GM12878 (cell line): Measurements from ENCODE around the gene MDM1. TPM values are rescaled to one million over a fixed set of nuclear protein-coding genes. Genes with fewer than 3 reads are reported as not detected.

Experiments used
- ATAC-seq: fragments of 200-7000 bp; cut with Tn5 transposase; 3 replicates; pipeline ENCODE4 v1.9.1; 2020; ENCODE audit warnings: mild to moderate bottlenecking, moderate library complexity
- BruUV-seq: library from RNA; stranded (reverse); fragments of 400-500 nt; replicated peaks from 2 replicates; lab custom pipeline; 2021; lab: Mats Ljungman, UMichigan
- CTCF ChIA-PET: fragments of 300-600 bp; sonication (Branson Sonifier 250); formaldehyde crosslinking; extraction: SDS; loops from one replicate; lab custom pipeline; 2021; ENCODE audit warnings: inconsistent platforms; lab: Yijun Ruan, JAX
- POLR2A ChIA-PET: fragments of 350-600 bp; formaldehyde crosslinking; extraction: SDS; loops from one replicate; lab custom pipeline; 2021; ENCODE audit warnings: inconsistent platforms; lab: Charles Lee
- RAD21 ChIA-PET: fragments of 300-600 bp; sonication (Branson Sonifier 250); formaldehyde crosslinking; loops from one replicate; lab custom pipeline; 2023; ENCODE audit warnings: antibody characterized with exemption; ENCODE audit not compliant: unreplicated experiment; lab: Charles Lee
- SMC1A ChIA-PET: fragments of 300-600 bp; sonication (Branson Sonifier 250); formaldehyde crosslinking; loops from one replicate; lab custom pipeline; 2023; ENCODE audit not compliant: unreplicated experiment, uncharacterized antibody; lab: Charles Lee
- DNase-seq: peaks from one replicate; pipeline ENCODE4 v3.0.0-alpha.2; 2011; ENCODE audit warnings: low read depth, low spot score
- FAIRE-seq: peaks from 3 replicates; lab custom pipeline; 2011; peaks lifted over from hg19 to GRCh38; lab: Jason Lieb, UNC
- H2AFZ ChIP-seq: 2 replicates; pipeline ENCODE4 v1.6.0; 2011; ENCODE audit warnings: low read depth, low read length, control low read depth; ENCODE audit not compliant: control insufficient read depth
- H3K27ac ChIP-seq: 2 replicates; pipeline ENCODE4 v1.5.1; 2011; ENCODE audit warnings: control low read depth; ENCODE audit not compliant: control insufficient read depth, insufficient read depth
- H3K27me3 ChIP-seq, 2 experiments: replicated peaks in 1 of 2; 2 replicates each; pipeline versions ENCODE4 v1.6.0 to v1.6.1; 2011; ENCODE audit warnings: low read length in 1 of 2; ENCODE audit not compliant: control insufficient read depth in 2 of 2, insufficient read depth in 2 of 2
- H3K36me3 ChIP-seq, 2 experiments: 2 replicates each; pipeline ENCODE4 v1.5.1; 2011; ENCODE audit warnings: low read length in 1 of 2; ENCODE audit not compliant: control insufficient read depth in 2 of 2, insufficient read depth in 2 of 2
- H3K4me1 ChIP-seq: 2 replicates; pipeline ENCODE4 v1.6.1; 2011; ENCODE audit warnings: mild to moderate bottlenecking, low read length, moderate library complexity, mixed read lengths; ENCODE audit not compliant: control insufficient read depth, insufficient read depth
- H3K4me2 ChIP-seq: 2 replicates; pipeline ENCODE4 v1.6.0; 2011; ENCODE audit warnings: control low read depth; ENCODE audit not compliant: control insufficient read depth, insufficient read depth
- H3K4me3 ChIP-seq: fragments of 200-600 bp; sonication (generic); 2 replicates; pipeline ENCODE4 v1.5.1; 2016
- H3K79me2 ChIP-seq: 2 replicates; pipeline ENCODE4 v1.6.0; 2011; ENCODE audit warnings: low read length; ENCODE audit not compliant: control insufficient read depth, insufficient read depth
- H3K9ac ChIP-seq: 2 replicates; pipeline ENCODE4 v1.8.0; 2011; ENCODE audit warnings: low read length, control low read depth, mixed read lengths; ENCODE audit not compliant: control insufficient read depth, insufficient read depth
- H3K9me3 ChIP-seq: replicated peaks from 3 replicates; pipeline ENCODE4 v1.5.1; 2011; ENCODE audit warnings: mild to moderate bottlenecking, low read length; ENCODE audit not compliant: control insufficient read depth, insufficient read depth
- H4K20me1 ChIP-seq: 2 replicates; pipeline ENCODE4 v1.6.0; 2011; ENCODE audit not compliant: control insufficient read depth, insufficient read depth
- RB1 ChIP-seq: fragments of 450-650 bp; formaldehyde crosslinking; IDR thresholded peaks from 2 replicates; pipeline ENCODE4 v1.6.1; 2017; ENCODE audit warnings: mild to moderate bottlenecking, borderline replicate concordance
- ZBTB4 ChIP-seq: fragments of 450-650 bp; formaldehyde crosslinking; IDR thresholded peaks from 2 replicates; pipeline ENCODE4 v1.4.0; 2022; ENCODE audit warnings: mild to moderate bottlenecking, moderate library complexity
- WGBS: methylation state at CpG from one replicate; pipeline ENCODE4 v1.1.6; 2016; ENCODE audit warnings: low lambda C conversion rate; ENCODE audit not compliant: insufficient replicate concordance, insufficient coverage; ENCODE audit errors: missing lambda C conversion rate; 5-methylcytosine and 5-hydroxymethylcytosine counted together
- in situ Hi-C: fragments of 300-500 bp; cut with MboI; formaldehyde crosslinking; loops from 9 replicates; pipeline ENCODE4 v1.14.3; 2018; ENCODE audit warnings: mixed read lengths
- intact Hi-C: fragments of 100-400 bp; cut with micrococcal nuclease; formaldehyde crosslinking; loops from one replicate; pipeline ENCODE4 v1.14.2; 2022; ENCODE audit not compliant: unreplicated experiment
- polyA plus RNA-seq, 11 experiments: library from polyadenylated mRNA; depleted of rRNA in 4 of 11; unstranded in 6 of 11; stranded (reverse) in 5 of 11; fragments of >200 nt; fragmentation: Nextera tagmentation in 4 of 11; fragmentation: Illumina TruSeq in 1 of 11; extraction: Ambion mirVana in 4 of 11; extraction: Trizol in 1 of 11; gene quantifications; 1 replicate in 1 of 11; 2 replicates in 10 of 11; pipeline versions ENCODE4 v1.2.1 to v1.2.3, GENCODE V29; 2011 to 2016; ENCODE audit warnings: inconsistent platforms in 2 of 11, missing spikeins in 2 of 11, low read depth in 1 of 11
- total RNA-seq, 4 experiments: library from RNA; depleted of rRNA in 3 of 4; stranded (reverse); fragments of >200 nt in 3 of 4; fragmentation: Illumina TruSeq in 1 of 4; extraction: Trizol in 1 of 4; gene quantifications; 2 replicates each; pipeline versions ENCODE4 v1.2.1 to v1.2.3, GENCODE V29; 2013 to 2021

Gene MDM1
- total and polyA plus RNA-seq, 10 of the 15 experiments (the other 5 are each of a cell fraction or from before 2014, with no cell fraction given), result 10.1 to 25.3 (median 16.5) TPM

GRCh38 chr12:68310370-68310769 lies 21.8 kb downstream of the MDM1 start:
- CTCF ChIA-PET, result interaction anchor here (1.7 to 3.0 kb wide), 2 partner anchors 73 to 87 kb away, joined by 8 to 17 read pairs; no protein-coding TSS in a partner anchor

More at GRCh38 chr12:68310370-68310769, 21.8 kb downstream of the MDM1 start:
- no peaks in the 10 kb centered on the region for H4K20me1 ChIP-seq
- no peaks in the 10 kb centered on the region; the same call in 1 of the 3 replicates for H3K9me3 ChIP-seq
- no peak for FAIRE-seq
- no peak overlapping the region for H3K9ac ChIP-seq
- BruUV-seq, result no TSS peak
- H3K27ac ChIP-seq, result no peak overlapping the region
- SMC1A ChIA-PET, result interaction anchor here (1.6 kb wide), 1 partner anchor 14 kb away, joined by 4 read pairs; no protein-coding TSS in a partner anchor
- in situ Hi-C loops (loop anchor here (5.0 kb wide), 1 partner anchor 78 kb away; no protein-coding TSS in a partner anchor), intact Hi-C loops (no loop called here)
- no peaks in the 10 kb centered on the region for H3K27me3 ChIP-seq
- POLR2A ChIA-PET, result no interaction called here
- H2AFZ ChIP-seq, result no peak overlapping the region
- 95% methylated on average over 2 of the region's 2 CpGs for WGBS
- no peak overlapping the region for H3K4me2 ChIP-seq
- DNase-seq, result no peak
- TF ChIP-seq ZBTB4 (CRISPR knock-in tag) (no peak), RB1 (no peak)
- no peak overlapping the region for H3K4me3 ChIP-seq
- RAD21 ChIA-PET, result interaction anchor here (1.0 kb wide), 1 partner anchor 21 kb away, joined by 3 read pairs; the partner anchor contains the start of gene MDM1
- H3K36me3 ChIP-seq, result peaks cover 2 to 4% of the 10 kb centered on the region in 2 experiments
- H3K4me1 ChIP-seq, result no peaks in the 10 kb centered on the region
- no peak for ATAC-seq
- no peaks in the 10 kb centered on the region for H3K79me2 ChIP-seq
